A673 (cell line): ENCODE measurements around the gene MRPL42. TPM values are rescaled to one million over a fixed set of nuclear protein-coding genes. Genes with fewer than 3 reads are reported as not detected.

ENCODE experiments used
- BruUV-seq: library from RNA; stranded (reverse); fragments of 400-500 nt; replicated peaks from 2 replicates; lab custom pipeline; 2021; lab: Mats Ljungman, UMichigan
- CTCF ChIA-PET: fragments of 300-600 bp; sonication (Branson Sonifier 250); formaldehyde crosslinking; loops from one replicate; lab custom pipeline; 2022; ENCODE audit warnings: antibody characterized with exemption; lab: Charles Lee
- POLR2A ChIA-PET: fragments of 300-600 bp; sonication (Branson Sonifier 250); formaldehyde crosslinking; loops from one replicate; lab custom pipeline; 2022; ENCODE audit warnings: antibody characterized with exemption; ENCODE audit not compliant: low non-redundant PET; lab: Charles Lee
- DNase-seq: peaks from one replicate; pipeline ENCODE4 v3.0.0-alpha.2; 2015; ENCODE audit warnings: low spot score
- H3K27ac ChIP-seq: fragments of 200-600 bp; sonication (generic); 2 replicates; pipeline ENCODE4 v1.5.1; 2016; ENCODE audit warnings: mixed run types, low read depth, mild to moderate bottlenecking, mixed read lengths, antibody characterized with exemption, low read length; ENCODE audit not compliant: poor library complexity, severe bottlenecking
- H3K27me3 ChIP-seq: fragments of 200-600 bp; sonication (generic); replicated peaks from 2 replicates; pipeline ENCODE4 v1.6.1; 2017; ENCODE audit warnings: mixed run types, low read depth, mild to moderate bottlenecking, mixed read lengths, antibody characterized with exemption, low read length; ENCODE audit not compliant: insufficient read depth, poor library complexity
- H3K36me3 ChIP-seq: fragments of 200-600 bp; sonication (generic); 2 replicates; pipeline ENCODE4 v1.6.1; 2016; ENCODE audit warnings: mixed run types, mild to moderate bottlenecking, mixed read lengths, antibody characterized with exemption, low read length; ENCODE audit not compliant: insufficient read depth, poor library complexity, severe bottlenecking
- H3K4me1 ChIP-seq: fragments of 200-600 bp; sonication (generic); 2 replicates; pipeline ENCODE4 v1.6.1; 2017; ENCODE audit warnings: mixed run types, mild to moderate bottlenecking, mixed read lengths, antibody characterized with exemption, low read length; ENCODE audit not compliant: insufficient read depth, poor library complexity, severe bottlenecking
- H3K4me3 ChIP-seq: fragments of 200-600 bp; sonication (generic); 2 replicates; pipeline ENCODE4 v1.5.1; 2016; ENCODE audit warnings: low read depth, mixed run types, mild to moderate bottlenecking, mixed read lengths, low read length; ENCODE audit not compliant: poor library complexity, severe bottlenecking
- H3K9me3 ChIP-seq: fragments of 200-600 bp; sonication (generic); 2 replicates; pipeline ENCODE4 v1.6.1; 2016; ENCODE audit warnings: mixed run types, low read depth, mild to moderate bottlenecking, mixed read lengths, antibody characterized with exemption, low read length; ENCODE audit not compliant: poor library complexity, severe bottlenecking
- EZH2 ChIP-seq: fragments of 200-600 bp; sonication (generic); IDR thresholded peaks from 2 replicates; pipeline ENCODE4 v1.6.1; 2017; ENCODE audit warnings: borderline replicate concordance, low read depth, mild to moderate bottlenecking, mixed read lengths, antibody characterized with exemption, low read length; ENCODE audit not compliant: poor library complexity, severe bottlenecking
- intact Hi-C: fragments of 100-400 bp; cut with micrococcal nuclease; formaldehyde crosslinking; loops from one replicate; pipeline ENCODE4 v1.10.0; 2022; ENCODE audit not compliant: unreplicated experiment
- total RNA-seq: library from RNA; stranded (reverse); gene quantifications from 2 replicates; pipeline ENCODE4 v1.2.3, GENCODE V29; 2021
- TF ChIP-seq, protein P1 (sequence below): fragments of 300-800, 200-600 bp; sonication (generic); conservative IDR thresholded peaks from 2 replicates; pipeline ENCODE4 v1.5.1; 2017; ENCODE audit warnings: low read depth, mild to moderate bottlenecking, antibody characterized with exemption, low read length, moderate library complexity, mixed read lengths

The MRPL42 gene
- total RNA-seq, 1 experiment from 2014 or later: 196 TPM

DNA sequence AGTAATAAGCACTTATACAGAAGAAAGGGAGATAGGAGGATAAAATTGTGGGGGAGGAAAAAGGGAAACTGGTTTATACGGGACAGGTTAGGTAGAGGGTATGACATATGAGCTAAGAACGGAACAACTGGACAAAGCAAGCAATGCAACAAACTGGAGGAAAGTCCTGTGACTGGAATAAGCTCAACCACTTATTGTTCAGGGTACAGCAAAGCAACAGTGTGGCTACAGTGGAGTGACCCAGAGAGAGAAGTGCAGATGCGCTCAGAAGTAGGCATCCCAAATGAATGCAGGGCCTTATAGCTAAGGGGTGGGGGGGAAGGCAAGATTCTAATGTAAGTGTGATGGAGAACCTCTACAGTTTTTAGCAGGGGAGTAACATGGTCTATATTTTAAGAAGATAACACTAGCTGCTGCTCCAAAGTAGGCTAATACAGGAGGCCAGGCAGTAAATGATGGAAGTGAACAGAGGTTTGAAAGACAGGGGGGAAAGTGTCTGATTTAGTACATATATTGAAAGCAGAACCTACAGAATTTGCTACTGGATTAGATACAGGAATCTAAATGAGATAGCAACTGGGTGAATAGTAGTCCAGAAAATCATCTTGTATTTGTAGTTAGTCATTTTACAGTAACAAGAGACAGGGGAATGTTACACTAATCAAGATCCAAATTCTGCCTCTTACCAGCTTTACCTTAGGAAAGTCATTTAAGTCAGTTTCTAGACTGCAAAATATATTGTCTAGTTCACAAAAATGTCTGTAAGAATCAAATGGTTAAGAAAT, 28.9 kb upstream of the MRPL42 start:
- H3K27ac ChIP-seq: no peak overlapping the region
- peaks cover 20% of the 10 kb centered on the region for H3K4me1 ChIP-seq
- no peak for TF ChIP-seq EZH2
- TF ChIP-seq, protein P1, sequence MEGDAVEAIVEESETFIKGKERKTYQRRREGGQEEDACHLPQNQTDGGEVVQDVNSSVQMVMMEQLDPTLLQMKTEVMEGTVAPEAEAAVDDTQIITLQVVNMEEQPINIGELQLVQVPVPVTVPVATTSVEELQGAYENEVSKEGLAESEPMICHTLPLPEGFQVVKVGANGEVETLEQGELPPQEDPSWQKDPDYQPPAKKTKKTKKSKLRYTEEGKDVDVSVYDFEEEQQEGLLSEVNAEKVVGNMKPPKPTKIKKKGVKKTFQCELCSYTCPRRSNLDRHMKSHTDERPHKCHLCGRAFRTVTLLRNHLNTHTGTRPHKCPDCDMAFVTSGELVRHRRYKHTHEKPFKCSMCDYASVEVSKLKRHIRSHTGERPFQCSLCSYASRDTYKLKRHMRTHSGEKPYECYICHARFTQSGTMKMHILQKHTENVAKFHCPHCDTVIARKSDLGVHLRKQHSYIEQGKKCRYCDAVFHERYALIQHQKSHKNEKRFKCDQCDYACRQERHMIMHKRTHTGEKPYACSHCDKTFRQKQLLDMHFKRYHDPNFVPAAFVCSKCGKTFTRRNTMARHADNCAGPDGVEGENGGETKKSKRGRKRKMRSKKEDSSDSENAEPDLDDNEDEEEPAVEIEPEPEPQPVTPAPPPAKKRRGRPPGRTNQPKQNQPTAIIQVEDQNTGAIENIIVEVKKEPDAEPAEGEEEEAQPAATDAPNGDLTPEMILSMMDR: no peak
- BruUV-seq: no TSS peak
- no peaks in the 10 kb centered on the region for H3K9me3 ChIP-seq
- H3K4me3 ChIP-seq: no peak overlapping the region
- no peaks in the 10 kb centered on the region for H3K27me3 ChIP-seq
- H3K36me3 ChIP-seq: no peaks in the 10 kb centered on the region
- ChIA-PET POLR2A (no interaction called here), CTCF (interaction anchor here (0.5 kb wide), 1 partner anchor 19 kb away, joined by 4 read pairs; no protein-coding TSS in a partner anchor)
- no peak for DNase-seq
- intact Hi-C loops: no loop called here

DNA sequence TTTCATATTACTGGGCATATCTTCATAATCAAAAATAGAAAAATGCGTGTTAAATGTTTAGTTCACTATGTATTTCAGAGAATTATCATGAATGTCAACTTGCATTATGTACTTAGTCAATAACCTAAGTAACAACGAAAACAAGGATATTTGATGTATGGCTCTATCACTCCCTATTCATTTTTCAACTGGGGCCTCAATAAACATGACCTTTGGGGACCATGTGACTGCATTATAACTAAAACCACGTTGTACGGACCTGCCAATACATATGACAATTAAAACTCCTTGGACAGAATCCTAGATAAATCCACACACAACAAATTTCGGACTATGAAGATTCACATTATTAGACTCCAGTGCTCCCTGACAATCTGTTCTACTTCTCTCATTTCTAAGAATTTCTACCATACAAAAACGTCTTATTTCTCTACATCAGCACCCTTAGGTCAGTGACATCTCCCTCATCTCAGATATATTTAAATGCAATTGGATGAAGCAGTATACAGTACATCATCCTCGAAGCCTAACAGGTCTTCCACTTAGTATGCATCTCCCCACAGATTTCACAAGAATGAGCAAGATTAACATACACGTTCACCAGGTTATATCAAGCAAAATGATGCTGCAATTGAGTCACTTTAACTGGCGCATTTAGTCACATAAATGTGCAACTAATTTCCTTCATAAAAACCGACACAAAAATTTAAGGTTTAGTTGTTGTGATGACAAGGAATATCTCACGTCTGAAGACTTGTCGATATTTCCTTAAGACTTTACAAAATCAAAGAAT, 27.1 kb upstream of the MRPL42 start:
- peak overlapping the region; percentile 94 for H3K4me3 ChIP-seq
- peaks cover 20% of the 10 kb centered on the region for H3K4me1 ChIP-seq
- H3K36me3 ChIP-seq: no peaks in the 10 kb centered on the region
- H3K27me3 ChIP-seq: no peaks in the 10 kb centered on the region
- H3K27ac ChIP-seq: peak overlapping the region; percentile 92
- ChIA-PET CTCF (no interaction called here), POLR2A (no interaction called here)
- TSS peak; percentile 54 for BruUV-seq
- no peaks in the 10 kb centered on the region for H3K9me3 ChIP-seq
- DNase-seq: no peak
- TF ChIP-seq, protein P1: no peak
- no peak for TF ChIP-seq EZH2
- intact Hi-C loops: no loop called here

DNA sequence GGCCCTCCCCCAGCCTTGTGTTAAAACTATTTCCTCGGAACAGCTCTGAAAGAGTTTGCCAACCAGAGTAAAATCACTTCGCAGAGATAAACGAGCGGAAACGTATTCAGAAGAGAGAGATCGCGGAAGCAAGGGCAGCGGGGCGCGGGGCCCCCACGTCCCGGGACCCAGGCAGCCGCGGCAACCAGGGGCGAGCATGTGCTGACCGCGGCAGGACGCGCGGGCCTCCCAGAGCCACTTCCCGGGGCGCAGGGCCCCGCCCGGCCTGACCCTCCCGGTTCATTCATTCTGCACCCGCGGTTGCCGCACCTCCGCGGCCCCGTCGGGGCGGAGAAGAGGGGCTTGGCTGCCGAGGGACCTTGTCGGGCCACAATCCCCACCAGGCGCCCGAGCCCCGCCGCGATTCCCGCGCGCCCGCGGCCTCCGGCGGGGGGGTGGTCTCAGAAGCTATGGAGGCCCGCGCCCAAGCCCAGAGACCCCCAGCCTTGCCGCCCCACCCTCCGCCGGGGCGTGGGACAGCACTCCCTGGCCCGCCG, 26.2 kb upstream of the MRPL42 start:
- POLR2A ChIA-PET: interaction anchor here (0.6 kb wide), 1 partner anchor 15 kb away, joined by 3 read pairs; no protein-coding TSS in a partner anchor

More for the DNA sequence above, 26.2 kb upstream of the MRPL42 start:
- Histone ChIP-seq H3K36me3 (no peaks in the 10 kb centered on the region), H3K4me1 (peaks cover 20% of the 10 kb centered on the region), H3K27me3 (no peaks in the 10 kb centered on the region), H3K27ac (peak overlapping the region; percentile 92), H3K9me3 (no peaks in the 10 kb centered on the region), H3K4me3 (peak overlapping the region; percentile 94)
- peak; percentile 24 for DNase-seq
- TF ChIP-seq EZH2: no peak
- TF ChIP-seq, protein P1: no peak
- intact Hi-C loops: no loop called here
- no TSS peak for BruUV-seq
- CTCF ChIA-PET: no interaction called here
